Islet precursor cell (in vitro differentiated cells): Measurements from ENCODE around the gene HOTAIR.

Experiments used
- DNase-seq: peaks from one replicate; pipeline ENCODE4 v3.0.0-alpha.2; 2018

The HOTAIR gene

DNA sequence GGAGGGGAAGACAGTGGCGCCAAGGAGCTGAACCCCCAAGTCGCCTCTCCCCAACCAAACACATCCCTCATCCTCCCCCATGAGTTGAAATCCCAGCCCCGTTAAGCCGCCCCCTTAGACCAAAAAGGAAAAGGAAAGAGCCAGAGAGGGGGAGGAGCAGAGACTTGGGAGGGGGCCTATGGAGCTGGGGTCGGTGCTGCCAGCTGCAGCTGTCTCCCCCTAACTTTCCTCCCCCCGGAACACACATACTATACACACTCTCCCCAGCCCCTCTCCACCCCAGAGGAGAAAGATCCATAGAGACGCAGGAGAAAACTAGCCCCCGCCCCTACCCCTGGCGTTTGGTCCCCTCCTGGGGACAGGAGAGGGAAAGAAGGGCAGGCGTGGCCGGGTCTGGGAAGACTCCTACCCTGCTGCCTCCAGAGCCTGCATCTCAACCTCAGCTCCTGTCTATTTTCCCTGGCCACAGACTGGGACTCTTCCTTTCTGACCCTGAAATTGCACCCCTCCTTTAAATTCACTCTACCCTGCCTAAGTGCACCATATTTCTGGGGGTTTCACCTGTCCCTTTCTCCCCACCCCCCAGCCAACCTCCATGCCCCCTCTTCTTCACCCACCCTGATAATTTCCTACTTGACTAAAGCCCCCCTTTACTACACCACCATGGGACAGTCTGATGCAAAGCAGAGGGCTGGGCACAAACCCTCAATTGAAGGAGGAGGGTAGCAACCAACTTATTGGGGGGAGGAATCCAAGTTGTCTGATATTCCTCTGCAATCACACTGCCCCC, 23.6 kb upstream of the HOTAIR start:
- DNase-seq, result no peak

DNA sequence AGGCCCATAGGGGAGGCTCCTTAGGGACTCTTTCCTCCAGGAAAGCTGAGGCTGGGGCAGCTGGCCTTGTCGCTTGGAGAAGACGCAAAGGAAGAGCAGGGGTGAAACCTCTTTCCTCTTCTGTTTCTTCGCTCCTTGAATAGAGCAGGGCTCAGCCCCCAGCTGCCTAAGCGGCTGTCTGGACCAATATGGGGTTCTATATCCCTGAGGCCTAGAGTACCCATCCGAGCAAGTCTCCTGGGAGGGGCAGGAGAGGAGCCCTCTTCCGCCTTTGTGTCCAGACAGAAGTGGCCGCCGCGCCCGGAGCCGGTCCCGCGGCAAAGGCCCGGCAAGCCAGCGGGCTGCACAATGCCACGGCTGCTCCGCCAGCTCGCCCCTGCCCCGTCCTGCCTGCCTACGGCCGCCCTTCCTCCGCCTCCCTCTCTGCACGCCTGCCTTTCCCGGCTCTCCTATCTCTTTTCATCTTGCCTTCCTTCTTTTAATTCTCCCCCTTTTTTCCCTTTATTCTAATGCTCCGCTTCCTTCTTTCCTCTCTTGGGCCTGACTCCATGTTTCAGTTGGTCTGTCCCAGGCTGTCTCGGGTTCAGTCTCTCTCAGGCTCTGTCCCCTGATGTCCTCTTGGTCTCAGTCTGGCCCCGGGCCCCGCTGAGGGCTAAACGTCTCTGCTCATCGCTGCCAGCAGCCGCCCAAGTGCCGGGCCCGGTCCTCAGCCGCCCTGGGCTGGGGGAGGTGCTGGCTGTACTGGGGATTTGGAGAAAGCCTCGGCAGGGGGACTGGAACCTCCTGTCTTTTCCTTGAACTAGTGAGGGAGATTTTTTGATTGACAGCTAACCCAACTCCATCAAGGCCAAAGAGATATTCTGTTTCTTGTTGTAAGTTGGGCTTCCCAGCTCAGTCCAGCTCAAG, 22.7 kb upstream of the HOTAIR start:
- peak; percentile 76 for DNase-seq

DNA sequence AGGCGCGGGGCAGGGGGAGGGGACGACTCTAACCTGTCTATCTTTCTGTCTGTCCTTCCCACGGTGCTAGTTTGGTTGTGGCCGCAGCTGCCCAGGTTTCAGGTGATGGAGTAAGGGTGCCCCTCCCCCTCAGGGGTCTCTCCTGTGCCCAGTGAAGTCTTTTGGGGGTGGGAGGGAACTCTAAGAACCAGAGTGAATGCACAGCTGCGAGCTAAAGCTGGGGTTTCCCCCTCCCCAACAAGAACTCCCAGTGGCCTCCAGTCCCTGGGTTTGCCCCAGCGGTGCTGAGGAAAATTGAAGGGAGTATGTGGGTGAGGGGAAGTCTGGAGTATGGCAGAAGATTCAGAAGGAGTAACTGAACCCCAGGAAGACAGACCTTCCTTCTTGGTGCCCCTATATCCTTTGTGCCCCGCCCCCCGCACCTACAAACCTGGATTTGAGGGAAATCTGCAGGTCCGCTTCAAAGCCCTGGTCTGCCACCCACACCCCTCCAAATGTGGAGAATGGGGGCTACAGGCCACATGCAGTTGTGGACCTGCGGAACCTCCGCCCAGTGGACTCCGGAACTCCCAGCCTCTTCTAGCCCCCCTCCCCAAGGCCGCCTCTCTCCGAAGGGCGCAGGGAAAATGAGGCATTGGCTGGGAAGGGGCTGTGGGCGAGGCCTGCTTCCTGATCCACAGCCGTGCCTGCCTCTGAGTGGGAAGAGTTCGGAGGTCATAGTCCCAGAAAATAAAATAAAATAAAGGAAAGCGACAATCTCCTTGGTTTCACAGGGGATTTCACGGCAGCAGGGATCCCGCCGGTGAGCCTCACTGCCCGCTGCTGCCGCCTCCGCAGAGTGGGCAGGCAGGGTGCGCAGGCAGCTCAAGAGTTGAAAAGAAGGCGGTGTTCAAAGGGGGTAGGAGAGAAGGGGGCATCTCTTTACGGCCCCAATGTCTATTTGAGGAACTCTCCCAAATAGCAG, 21.8 kb upstream of the HOTAIR start:
- DNase-seq, result no peak

DNA sequence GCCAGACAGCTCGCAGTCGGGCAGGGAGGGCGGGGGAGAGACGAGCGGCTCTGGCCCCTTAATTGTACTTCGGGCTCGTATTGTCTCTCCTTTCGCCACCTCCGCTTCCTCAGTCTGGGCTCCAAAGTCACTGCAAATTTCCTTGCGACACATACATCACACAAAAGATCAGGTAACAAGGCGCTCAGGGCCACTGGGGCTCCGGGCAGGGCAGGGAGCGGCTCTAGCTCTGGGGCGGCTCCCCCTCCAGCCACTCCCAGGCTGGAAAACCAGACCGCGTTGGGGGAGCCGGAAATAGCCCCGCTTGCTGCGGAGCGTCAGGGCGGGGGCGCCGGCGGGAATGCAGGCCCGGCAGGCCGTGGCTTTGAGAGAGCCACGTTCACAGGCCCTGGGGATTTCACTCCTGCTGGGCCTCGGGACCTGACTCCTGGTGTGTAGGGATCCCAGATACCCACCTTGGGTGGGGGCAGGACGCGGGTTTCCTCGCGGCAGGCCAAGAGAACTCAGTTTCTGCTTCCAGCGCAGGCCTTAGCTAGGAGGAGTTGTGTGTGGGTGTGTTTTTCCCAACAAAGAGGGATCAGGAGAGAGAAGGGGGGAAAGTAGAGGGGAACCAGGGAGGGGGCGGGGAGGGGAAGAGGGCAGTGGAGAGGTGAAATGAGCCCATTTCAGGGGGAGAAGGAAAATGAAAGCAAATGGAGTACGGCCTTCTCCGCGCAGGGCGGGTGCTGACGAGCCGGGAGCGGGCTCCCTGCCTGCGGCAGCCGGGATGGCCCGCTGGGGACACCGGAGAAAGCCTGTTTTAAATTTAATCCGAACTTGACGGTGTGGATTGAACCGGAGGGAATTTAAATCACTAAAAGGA, 20.9 kb upstream of the HOTAIR start:
- peak; percentile 80 for DNase-seq

DNA sequence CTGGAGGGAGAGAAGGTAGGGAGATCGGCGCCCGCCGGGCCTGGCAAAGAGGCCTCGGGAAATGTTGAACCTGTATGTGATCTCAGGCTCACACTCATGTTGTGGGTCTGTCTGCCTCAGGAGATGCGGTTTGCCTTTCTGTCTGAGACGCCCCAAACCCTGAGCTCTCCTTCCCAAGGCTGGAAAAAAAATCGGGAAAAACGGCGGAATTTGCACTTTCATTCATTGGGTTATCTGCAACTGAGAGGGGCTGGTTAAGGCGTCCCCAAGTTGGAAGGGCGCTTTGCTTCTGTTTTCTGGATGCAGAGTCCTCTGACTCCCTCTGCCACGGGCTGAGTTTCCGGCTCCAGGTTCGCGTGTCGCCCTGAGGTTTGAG, 20.2 kb upstream of the HOTAIR start:
- DNase-seq, result no peak

DNA sequence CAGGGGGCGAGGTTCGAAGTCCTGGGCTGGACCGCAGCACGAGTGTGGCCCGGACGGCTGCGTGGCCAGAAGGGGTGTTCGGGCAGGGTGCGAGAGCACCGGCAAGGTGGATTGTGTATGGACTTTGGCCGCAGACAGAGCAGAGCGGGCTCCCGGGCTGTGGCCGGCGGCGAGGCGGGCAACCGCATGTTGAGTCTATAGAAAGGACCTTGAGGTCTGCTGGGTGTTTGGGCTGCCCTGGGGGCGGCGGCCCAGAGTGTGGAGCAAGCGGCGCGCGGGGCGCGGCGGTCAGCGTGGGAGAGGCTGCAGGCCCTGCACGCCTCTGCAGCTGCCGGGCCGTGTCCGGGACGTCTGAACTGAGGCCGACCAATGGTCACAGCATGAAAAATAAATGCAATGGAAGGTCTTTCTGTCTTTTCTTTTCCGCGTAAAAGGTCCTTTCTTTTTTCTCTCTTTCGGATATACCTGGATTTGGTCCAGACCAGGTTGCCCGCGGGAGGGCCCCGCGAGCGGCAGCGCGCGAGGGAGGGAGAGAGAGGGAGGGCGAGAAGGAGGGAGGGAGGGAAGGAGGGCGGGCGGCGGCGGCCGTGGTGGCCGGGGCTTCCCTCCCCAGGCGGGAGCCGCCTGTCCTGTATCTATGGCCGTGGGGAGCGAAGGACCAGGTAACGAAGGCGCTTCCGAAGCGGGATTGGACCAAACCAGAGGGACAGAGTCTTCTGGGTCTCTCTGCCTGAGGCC, 19.7 kb upstream of the HOTAIR start:
- peak; percentile 72 for DNase-seq

DNA sequence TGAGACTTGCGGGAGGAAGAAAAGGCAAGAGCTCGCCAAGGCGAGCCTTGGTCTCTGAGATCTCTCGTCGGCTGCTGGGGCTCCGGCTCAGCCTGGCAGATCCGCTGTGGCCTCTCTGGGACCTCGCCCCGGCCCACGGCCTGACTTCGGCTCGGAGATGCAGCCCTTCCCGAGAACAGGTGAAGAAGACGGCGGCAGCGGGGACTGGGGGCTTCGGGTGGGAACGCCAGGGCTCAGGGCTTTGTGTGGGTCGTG, 19.2 kb upstream of the HOTAIR start:
- no peak for DNase-seq

DNA sequence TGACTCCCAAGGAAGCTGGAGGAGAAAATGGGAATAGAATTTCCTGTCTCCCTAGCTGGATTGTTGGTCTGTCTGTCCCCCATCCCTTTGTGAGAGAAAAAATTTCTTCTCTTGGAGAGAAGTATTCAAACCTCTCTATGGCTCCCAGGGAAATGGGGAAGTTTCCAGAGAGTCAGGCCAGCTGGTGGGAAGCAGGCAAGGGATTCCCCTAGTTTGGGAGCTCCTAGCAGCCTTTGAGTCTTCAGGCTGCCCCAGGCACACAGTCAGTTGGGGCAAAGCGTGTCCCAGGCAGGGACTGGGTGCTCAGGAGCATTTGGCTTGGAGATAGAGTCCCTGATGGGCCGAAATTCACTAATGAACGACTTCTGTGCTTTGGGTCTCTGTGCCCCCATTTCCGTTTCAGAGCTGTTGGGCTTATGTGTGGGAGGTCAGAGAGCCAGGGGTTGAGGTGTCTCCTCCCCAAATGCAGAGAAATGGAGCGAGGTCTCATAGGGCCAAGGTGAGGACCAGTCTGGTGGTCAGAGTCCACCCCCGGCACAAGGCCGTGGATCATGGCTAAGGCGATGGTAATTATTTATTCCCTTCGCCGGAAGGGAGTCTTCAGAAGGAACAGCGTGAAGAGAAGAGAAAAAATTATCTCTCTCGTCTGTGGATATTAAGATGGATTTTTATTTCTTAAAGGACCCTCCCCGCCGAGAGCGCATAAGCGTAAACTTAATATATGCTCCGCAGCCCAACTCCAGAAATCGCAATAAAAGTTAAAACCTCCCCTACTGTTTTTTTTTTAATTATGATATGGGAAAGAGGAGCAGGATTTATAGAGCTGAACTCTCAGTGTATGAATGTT, 18.6 kb upstream of the HOTAIR start:
- DNase-seq, result no peak

DNA sequence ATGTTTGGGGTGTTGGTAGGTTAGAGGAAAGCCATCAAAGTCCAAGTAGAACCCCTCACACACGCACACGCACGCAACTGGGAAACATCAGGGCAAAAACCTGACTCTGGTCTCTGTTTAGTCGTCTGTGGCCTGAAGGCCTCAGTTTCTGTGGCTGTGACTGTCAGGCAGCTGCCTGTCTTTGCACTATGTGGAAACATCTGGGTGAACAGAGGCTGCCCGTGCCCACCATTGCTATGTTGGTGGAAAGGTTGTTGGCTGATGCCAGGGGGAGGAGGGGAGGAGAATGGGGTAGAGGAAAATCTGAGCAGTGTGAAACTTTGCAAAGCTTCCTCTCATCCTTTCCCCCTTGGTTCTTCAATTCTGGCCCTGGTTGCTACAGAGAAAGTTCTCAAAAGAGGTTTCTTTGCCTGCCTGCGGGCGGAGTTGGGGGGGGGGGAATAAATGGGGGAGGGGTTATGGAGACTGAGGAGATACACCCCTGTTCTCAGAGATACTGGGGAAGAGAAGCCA, 17.7 kb upstream of the HOTAIR start:
- DNase-seq, result no peak

DNA sequence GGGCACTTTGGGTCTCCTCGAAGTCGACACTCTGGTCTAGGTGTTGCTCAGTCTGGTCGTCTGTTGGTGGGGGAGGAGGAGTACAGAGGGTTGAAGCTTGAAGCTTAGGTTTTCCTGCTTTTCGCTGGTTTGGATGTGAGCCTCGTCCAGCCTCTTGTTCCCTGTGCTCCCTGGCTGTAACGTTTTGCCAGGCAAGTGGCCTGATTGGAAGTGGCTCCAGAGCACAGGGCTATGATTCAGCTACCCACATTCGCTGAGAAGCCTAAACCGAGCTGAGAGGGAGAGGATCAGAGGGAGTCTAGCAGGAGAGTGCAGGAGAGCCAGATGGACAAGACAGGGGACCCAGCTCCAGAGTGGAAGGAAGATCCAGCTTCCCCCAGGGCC, 16.3 kb upstream of the HOTAIR start:
- DNase-seq, result no peak

DNA sequence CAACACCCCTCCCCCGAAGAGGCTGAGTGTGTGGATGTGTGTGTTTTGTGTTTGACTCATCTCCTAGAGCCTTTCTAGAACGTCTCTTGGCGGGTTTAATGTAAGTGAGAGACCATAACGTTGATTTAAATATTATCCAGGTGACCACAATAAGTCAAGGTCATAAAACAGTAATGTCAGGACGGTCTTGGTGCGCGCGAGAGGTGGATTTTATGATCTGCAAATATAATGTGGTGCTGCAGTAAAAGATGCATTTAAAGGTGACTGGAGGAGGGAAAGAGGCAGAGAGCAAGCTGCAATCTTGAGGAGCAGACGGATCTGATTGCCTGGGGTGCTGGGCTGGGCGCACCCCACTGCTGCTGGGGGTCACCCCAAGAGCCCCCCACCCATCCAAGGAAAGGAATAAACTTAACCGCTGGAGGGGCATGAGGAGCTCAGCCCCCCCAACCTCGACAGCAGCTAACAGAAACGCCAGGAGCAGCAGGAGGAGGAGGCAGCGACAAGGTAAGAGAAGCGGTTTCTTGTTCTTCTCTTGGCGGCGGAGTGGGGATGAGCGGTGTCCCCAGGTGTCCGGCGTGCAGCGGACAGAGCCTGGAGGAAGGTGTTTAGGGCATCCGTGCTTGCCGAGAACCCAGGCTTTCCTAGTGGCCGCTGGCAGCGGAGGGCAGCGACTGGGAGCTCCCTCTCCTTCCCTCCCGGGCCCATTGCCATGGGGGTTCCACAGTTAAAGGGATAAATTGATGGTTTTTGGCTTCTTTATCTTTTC, 15.7 kb upstream of the HOTAIR start:
- no peak for DNase-seq

DNA sequence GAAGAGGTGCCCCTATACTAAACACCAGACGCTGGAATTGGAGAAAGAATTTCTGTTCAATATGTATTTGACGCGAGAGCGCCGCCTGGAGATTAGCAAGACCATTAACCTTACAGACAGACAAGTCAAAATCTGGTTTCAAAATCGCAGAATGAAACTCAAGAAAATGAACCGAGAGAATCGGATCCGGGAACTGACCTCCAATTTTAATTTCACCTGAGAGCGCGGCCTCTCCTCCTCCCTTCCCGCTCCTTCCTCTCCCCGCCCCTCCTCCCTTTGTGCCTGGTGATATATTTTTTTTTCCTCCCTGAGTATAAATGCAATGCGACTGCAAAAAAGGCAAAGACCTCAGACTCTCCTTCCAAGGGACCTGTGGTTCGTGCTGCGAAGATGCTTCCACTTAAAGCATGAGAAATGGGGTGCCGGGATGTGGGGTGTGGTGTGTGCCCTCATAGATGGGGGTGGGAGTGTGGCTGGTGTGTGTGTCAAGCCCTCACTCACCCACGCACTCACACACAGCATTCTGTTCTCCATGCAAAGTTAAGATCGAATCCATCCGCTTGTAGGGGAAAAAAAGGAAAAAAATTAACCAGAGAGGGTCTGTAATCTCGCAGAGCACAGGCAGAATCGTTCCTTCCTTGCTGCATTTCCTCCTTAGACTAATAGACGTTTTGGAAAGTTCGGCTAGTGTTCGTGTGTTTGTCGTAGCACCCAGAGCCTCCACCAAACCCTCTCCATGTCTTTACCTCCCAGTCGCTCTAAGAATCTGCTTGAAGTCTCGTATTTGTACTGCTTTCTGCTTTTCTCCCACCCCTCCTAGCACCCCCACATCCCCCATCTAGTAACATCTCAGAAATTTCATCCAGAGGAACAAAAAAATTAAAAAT, 14.7 kb upstream of the HOTAIR start:
- no peak for DNase-seq

DNA sequence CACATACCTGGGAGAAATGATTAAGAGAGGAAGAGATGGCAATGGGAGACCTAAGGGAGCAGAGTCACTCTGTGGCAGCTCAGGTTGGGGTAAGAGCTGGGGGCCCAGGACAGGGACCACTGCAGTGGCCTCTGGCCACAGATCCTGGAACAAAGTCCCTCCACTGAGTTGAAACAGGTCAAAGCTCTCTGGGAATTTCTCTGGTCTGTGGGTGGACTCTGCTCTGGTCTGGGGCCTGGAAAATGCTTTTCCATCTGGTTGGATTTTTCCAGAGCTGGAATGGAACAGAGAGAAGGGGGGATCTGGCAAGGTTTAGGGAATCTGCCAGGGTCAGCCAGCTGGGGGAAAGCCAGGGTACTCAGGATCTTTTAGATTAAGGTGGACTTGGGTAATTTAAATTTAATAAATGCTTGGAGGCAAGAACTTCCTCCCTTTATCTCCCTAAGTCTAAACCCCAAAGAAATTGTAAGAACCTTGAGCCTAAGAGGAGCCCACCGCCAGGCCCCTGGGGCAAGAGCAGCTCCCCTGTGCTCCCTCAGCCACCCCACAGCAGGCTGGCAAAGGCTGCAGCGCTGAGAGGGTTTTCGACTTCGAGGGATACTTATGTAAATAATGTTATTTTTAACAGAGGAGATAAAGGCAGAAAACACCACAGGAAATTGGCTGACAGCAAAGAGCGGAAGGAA, 13.9 kb upstream of the HOTAIR start:
- no peak for DNase-seq

DNA sequence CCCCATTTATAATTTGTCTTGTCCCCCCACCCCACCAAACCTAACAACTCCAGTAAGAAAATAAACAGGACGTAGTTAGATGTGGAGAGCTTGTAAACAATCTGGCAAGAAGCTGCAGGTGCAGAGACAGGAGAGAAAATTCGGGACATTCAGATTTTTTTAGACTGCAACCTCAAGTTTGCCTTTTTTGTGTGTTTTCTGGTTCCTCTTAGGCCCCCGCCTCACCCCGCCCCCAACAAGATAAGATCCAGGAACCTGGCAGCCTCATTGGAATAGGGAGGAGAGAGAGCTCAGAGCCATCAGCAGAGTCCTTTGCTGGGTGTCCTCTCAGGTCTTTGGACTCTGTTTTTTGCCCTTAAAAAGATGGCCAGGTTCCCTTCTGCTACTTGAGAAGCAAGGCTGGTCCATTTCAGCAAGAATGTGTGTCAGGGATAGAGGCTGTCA, 13.1 kb upstream of the HOTAIR start:
- no peak for DNase-seq

DNA sequence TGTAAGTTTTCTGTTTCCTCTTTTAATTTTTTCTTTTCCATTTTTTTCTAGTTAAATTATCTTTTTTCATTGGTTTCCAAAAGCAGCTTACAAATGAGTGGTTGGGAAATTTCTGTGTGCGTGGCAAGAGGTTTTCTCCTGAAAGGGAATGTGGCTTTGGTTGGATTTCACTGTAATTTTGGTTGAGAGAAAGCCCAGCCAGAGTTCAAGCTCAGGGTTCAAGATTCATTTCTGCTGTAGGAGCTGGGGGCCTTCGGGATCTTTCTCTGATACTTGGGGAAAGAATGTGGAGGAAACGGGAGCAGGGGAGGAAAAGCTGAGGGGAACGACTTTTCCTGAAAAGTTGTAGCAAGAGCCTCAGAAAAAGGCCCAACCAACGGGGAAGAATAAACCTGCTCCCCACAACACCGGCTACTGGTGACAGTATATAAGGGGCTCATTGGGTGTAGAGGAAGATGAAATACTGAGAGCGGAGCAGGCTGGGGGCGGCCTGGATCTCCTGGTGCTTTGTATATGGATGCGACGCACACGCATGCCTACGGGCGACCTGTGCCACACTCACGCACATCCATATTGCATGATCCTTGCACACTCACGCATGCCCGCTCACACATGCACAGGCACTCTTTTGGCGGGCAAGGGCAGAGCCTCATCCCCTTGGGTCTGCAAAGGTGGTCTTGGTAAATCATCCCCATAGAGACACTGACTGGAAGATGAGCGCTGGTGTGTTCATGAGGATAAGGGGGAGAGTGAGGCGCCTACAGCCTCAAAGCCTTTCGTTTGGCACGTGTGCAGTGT, 12.1 kb upstream of the HOTAIR start:
- no peak for DNase-seq

DNA sequence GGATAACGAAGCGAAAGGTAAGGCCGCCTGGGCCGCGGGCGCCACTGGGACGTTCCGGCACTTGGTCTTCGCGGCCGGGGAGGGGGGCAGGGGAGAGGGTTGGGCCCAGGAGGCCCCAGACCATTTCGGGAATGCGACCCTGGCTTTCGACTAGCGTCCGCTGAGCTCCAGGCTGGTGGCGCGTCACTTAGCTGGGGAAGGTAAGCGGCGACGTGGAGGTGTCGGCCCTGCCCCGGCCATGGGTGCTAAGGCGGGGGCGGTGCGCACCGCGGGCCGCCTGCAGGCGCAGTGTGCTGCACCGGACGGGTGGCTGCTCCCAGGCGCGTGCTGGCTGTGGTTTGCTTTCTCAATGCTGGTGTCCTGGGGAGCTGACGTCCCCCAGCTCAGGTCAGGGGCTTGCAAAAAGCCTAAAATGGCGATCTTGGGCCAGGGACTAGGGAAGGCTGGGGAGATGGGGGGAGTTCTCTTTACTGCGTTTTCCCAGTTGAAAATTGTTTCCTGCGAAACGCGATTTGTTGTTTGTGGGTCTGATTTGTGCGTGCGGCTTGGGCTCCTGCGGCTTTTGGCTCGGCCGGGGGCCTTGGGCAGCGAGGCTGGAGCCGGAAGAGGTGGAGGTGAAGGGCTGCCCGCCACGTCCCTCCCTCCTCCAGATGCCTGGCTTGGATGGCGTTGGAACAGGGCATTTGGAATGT, 11.4 kb upstream of the HOTAIR start:
- no peak for DNase-seq

DNA sequence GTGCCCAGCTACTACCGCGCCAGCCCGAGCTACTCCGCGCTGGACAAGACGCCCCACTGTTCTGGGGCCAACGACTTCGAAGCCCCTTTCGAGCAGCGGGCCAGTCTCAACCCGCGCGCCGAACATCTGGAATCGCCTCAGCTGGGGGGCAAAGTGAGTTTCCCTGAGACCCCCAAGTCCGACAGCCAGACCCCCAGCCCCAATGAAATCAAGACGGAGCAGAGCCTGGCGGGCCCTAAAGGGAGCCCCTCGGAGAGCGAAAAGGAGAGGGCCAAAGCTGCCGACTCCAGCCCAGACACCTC, 10.9 kb upstream of the HOTAIR start:
- DNase-seq, result no peak
